ENCODE results near the gene MPP2.
"Not testable (repeated sequence)": the region's sequence is repeated elsewhere in the genome, so short reads cannot be mapped to it uniquely, and the experiment has no call there.

The MPP2 gene

GRCh38 chr17:43842975-43843325, 64.4 kb downstream of the MPP2 start:
- no peak for DNase-seq

- not testable (repeated sequence) for DNase-seq
These were observed 65.0 kb downstream of the MPP2 start for GRCh38 chr17:43842091-43842974.

GRCh38 chr17:43841282-43841681, 66.1 kb downstream of the MPP2 start:
- no peak for DNase-seq

GRCh38 chr17:43840814-43841213, 66.5 kb downstream of the MPP2 start:
- no peak for DNase-seq

GRCh38 chr17:43839670-43840108, 67.6 kb downstream of the MPP2 start:
- DNase-seq, result no peak

GRCh38 chr17:43834106-43834505, 73.2 kb downstream of the MPP2 start:
- DNase-seq, result peak; percentile 17

GRCh38 chr17:43832976-43833829, 74.1 kb downstream of the MPP2 start, which contains the start of gene MPP3:
Gene MPP3, minus strand, starts transcription at chr17:43833146. Its CDS starts 1,240 bp downstream, at chr17:43831906.
- peak; percentile 68 for DNase-seq

- peak; percentile 84 for DNase-seq
These were observed 75.0 kb downstream of the MPP2 start for GRCh38 chr17:43832168-43832975.

GRCh38 chr17:43831633-43832032, 75.7 kb downstream of the MPP2 start:
- no peak for DNase-seq

GRCh38 chr17:43830510-43831140, 76.7 kb downstream of the MPP2 start:
- DNase-seq, result no peak

GRCh38 chr17:43829738-43830137, 77.6 kb downstream of the MPP2 start:
- DNase-seq, result no peak

- no peak for DNase-seq
These were observed 79.7 kb downstream of the MPP2 start for GRCh38 chr17:43827596-43827995.

GRCh38 chr17:43826206-43826605, 81.1 kb downstream of the MPP2 start:
- DNase-seq, result no peak

- no peak for DNase-seq
These were observed 81.8 kb downstream of the MPP2 start for GRCh38 chr17:43825567-43825966.

All from HCEC 1CT (cell line).